Kidney glomerular epithelial cell (primary cell): Measurements from ENCODE around the gene DLST.
A peak's percentile ranks its signal among the peaks of the same experiment; 100 is the strongest.

Experiments
- DNase-seq: peaks from one replicate; lab custom pipeline; 2025; lab: John Stamatoyannopoulos, UW

DLST gene

GRCh38 chr14:74941676-74942097, 60.0 kb downstream of the DLST start:
- no peak for DNase-seq

GRCh38 chr14:74942181-74942580, 60.5 kb downstream of the DLST start:
- DNase-seq: no peak

- no peak for DNase-seq
These were observed 60.9 kb downstream of the DLST start for GRCh38 chr14:74942608-74943007.

GRCh38 chr14:74945261-74945851, 63.6 kb downstream of the DLST start:
- no peak for DNase-seq

GRCh38 chr14:74945852-74946658, 64.3 kb downstream of the DLST start:
- DNase-seq: peak; percentile 43

- no peak for DNase-seq
These were observed 65.1 kb downstream of the DLST start for GRCh38 chr14:74946659-74947281.

GRCh38 chr14:74947353-74948227, 65.9 kb downstream of the DLST start:
- DNase-seq: no peak

GRCh38 chr14:74948228-74949175, 66.8 kb downstream of the DLST start:
- no peak for DNase-seq

GRCh38 chr14:74949191-74949601, 67.5 kb downstream of the DLST start:
- no peak for DNase-seq

- DNase-seq: no peak
These were observed 68.3 kb downstream of the DLST start for GRCh38 chr14:74949859-74950573.

GRCh38 chr14:74950795-74951442, 69.2 kb downstream of the DLST start:
- DNase-seq: no peak

- no peak for DNase-seq
These were observed 69.9 kb downstream of the DLST start for GRCh38 chr14:74951443-74952179.

GRCh38 chr14:74952180-74952665, 70.5 kb downstream of the DLST start:
- no peak for DNase-seq

GRCh38 chr14:74952697-74953484, 71.2 kb downstream of the DLST start:
- DNase-seq: no peak
